ENCODE results near the gene CHD6. TPM values are rescaled to one million over a fixed set of nuclear protein-coding genes. Genes with fewer than 3 reads are reported as not detected.

The CHD6 gene
- total RNA-seq, 1 experiment from 2014 or later: 26.6 TPM

GRCh38 chr20:41530923-41531322 lies 87.3 kb downstream of the CHD6 start:
- no peaks in the 10 kb centered on the region for H3K9me3 ChIP-seq (ENCODE audit: control insufficient read depth in 1 of 2, insufficient read depth in 1 of 2, low read depth in 1 of 2, low read length in 2 of 2)
- H3K4me2 ChIP-seq (ENCODE audit: low read length): no peak overlapping the region
- DNase-seq (ENCODE audit: low read depth, low spot score): no peak
- H3K27me3 ChIP-seq (ENCODE audit: insufficient read depth, low read length): no peaks in the 10 kb centered on the region
- intact Hi-C loops (cut with micrococcal nuclease): no loop called here
- no TSS peak for BruUV-seq (replicated peaks)
- H3K9me2 ChIP-seq (ENCODE audit: insufficient read depth): no peaks in the 10 kb centered on the region
- no peak for ATAC-seq
- no peak overlapping the region for H3K9ac ChIP-seq (ENCODE audit: low read length)
- H3K79me2 ChIP-seq (ENCODE audit: insufficient read depth, low read length): no peaks in the 10 kb centered on the region
- ChIA-PET POLR2A (no interaction called here), CTCF (no interaction called here), RAD21 (ENCODE audit: low non-redundant PET in 1 of 2, low total read pairs in 2 of 2, uncharacterized antibody in 2 of 2, unreplicated experiment in 2 of 2) (no interaction called here)
- H3K27ac ChIP-seq (ENCODE audit: low read depth, low read length): no peak overlapping the region
- no peaks in the 10 kb centered on the region for H3K36me3 ChIP-seq (ENCODE audit: control insufficient read depth in 1 of 2, insufficient read depth in 2 of 2, low read length in 2 of 2)
- TF ChIP-seq, protein P1, sequence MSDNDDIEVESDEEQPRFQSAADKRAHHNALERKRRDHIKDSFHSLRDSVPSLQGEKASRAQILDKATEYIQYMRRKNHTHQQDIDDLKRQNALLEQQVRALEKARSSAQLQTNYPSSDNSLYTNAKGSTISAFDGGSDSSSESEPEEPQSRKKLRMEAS (IDR thresholded peaks at IDR 0.05): no peak
- TF ChIP-seq ZFX (IDR thresholded peaks at IDR 0.05): no peak
- TF ChIP-seq POLR2AphosphoS5 (IDR thresholded peaks at IDR 0.05; ENCODE audit: low read depth, low read length): no peak
- TF ChIP-seq RAD21 (IDR thresholded peaks at IDR 0.05; ENCODE audit: low read depth): no peak
- no peak for TF ChIP-seq SP1 (IDR thresholded peaks at IDR 0.05; ENCODE audit: low read depth)
- no peak for TF ChIP-seq EZH2 (IDR thresholded peaks at IDR 0.05)
- TF ChIP-seq CBX3 (IDR thresholded peaks at IDR 0.05; ENCODE audit: low read depth): no peak
- TF ChIP-seq TCF7L2 (IDR thresholded peaks at IDR 0.05; ENCODE audit: borderline replicate concordance, extremely low read depth, insufficient read depth, insufficient read length): no peak
- TF ChIP-seq EZH2phosphoT487 (IDR thresholded peaks at IDR 0.05; ENCODE audit: borderline replicate concordance): no peak
- TF ChIP-seq, protein P2, sequence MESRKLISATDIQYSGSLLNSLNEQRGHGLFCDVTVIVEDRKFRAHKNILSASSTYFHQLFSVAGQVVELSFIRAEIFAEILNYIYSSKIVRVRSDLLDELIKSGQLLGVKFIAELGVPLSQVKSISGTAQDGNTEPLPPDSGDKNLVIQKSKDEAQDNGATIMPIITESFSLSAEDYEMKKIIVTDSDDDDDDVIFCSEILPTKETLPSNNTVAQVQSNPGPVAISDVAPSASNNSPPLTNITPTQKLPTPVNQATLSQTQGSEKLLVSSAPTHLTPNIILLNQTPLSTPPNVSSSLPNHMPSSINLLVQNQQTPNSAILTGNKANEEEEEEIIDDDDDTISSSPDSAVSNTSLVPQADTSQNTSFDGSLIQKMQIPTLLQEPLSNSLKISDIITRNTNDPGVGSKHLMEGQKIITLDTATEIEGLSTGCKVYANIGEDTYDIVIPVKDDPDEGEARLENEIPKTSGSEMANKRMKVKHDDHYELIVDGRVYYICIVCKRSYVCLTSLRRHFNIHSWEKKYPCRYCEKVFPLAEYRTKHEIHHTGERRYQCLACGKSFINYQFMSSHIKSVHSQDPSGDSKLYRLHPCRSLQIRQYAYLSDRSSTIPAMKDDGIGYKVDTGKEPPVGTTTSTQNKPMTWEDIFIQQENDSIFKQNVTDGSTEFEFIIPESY (IDR thresholded peaks at IDR 0.05; ENCODE audit: extremely low read depth, insufficient replicate concordance, low read length): no peak
- TF ChIP-seq ELF1 (IDR thresholded peaks at IDR 0.05; ENCODE audit: borderline replicate concordance, low read depth): no peak
- TF ChIP-seq CEBPB (IDR thresholded peaks at IDR 0.05; ENCODE audit: low read depth): no peak
- no peaks in the 10 kb centered on the region for H3K4me1 ChIP-seq (ENCODE audit: control insufficient read depth in 1 of 2, insufficient read depth in 2 of 2, low read length in 2 of 2)
- H2AFZ ChIP-seq (ENCODE audit: low read depth, low read length, poor library complexity, severe bottlenecking): no peak overlapping the region
- H4K20me1 ChIP-seq (ENCODE audit: insufficient read depth): no peaks in the 10 kb centered on the region
- H3K4me3 ChIP-seq (replicated peaks in 1 of 2; ENCODE audit: low read depth in 1 of 2, low read length in 2 of 2): no peak overlapping the region

All from HCT116 (cell line).